Epithelial cell of esophagus (primary cell): ENCODE data around the gene NLRC5.

Experiments used
- DNase-seq: peaks from one replicate; pipeline ENCODE4 v3.0.0; 2010; ENCODE audit warnings: low read depth
- H3K4me3 ChIP-seq: 2 replicates; pipeline ENCODE4 v1.5.1; 2011; ENCODE audit warnings: mild to moderate bottlenecking, low read length, control low read depth
- TF ChIP-seq, protein P1 (sequence below): IDR thresholded peaks from 2 replicates; pipeline ENCODE4 v1.5.1; 2011; ENCODE audit warnings: low read depth, mild to moderate bottlenecking, low read length, control low read depth, inconsistent platforms; ENCODE audit not compliant: insufficient read depth; ENCODE audit errors: missing control alignments

The NLRC5 gene

DNA sequence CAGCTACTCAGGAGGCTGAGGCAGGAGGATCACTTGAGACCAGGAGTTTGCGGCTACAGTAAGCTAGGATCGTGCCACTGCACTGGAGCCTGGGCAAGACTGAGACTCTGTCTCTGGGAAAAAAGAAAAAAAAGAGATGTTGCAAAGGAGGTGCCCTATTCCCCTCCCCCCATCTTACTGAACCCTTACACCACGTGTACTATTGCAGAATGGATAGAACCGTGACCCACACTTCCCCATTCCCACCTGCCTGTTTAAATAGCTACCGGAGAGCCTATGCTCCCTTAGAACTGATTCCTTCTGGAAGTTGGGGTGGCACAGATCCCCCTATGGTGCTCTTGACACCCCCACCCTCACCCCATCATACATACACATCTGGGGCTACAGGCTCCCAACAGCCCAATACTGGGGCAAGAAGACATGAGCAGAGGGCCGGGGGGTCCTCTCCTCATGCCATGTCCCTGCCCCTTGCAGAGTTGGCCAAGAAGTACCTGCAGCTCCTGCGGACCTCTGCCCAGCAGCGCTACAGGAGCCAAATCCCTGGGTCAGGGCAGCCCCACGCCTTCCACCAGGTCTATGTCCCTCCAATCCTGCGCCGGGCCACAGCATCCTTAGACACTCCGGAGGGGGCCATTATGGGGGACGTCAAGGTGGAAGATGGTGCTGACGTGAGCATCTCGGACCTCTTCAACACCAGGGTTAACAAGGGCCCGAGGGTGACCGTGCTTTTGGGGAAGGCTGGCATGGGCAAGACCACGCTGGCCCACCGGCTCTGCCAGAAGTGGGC lies 35.7 kb downstream of the NLRC5 start:
- DNase-seq, result no peak
- TF ChIP-seq, protein P1, sequence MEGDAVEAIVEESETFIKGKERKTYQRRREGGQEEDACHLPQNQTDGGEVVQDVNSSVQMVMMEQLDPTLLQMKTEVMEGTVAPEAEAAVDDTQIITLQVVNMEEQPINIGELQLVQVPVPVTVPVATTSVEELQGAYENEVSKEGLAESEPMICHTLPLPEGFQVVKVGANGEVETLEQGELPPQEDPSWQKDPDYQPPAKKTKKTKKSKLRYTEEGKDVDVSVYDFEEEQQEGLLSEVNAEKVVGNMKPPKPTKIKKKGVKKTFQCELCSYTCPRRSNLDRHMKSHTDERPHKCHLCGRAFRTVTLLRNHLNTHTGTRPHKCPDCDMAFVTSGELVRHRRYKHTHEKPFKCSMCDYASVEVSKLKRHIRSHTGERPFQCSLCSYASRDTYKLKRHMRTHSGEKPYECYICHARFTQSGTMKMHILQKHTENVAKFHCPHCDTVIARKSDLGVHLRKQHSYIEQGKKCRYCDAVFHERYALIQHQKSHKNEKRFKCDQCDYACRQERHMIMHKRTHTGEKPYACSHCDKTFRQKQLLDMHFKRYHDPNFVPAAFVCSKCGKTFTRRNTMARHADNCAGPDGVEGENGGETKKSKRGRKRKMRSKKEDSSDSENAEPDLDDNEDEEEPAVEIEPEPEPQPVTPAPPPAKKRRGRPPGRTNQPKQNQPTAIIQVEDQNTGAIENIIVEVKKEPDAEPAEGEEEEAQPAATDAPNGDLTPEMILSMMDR, result no peak
- no peak overlapping the region for H3K4me3 ChIP-seq

DNA sequence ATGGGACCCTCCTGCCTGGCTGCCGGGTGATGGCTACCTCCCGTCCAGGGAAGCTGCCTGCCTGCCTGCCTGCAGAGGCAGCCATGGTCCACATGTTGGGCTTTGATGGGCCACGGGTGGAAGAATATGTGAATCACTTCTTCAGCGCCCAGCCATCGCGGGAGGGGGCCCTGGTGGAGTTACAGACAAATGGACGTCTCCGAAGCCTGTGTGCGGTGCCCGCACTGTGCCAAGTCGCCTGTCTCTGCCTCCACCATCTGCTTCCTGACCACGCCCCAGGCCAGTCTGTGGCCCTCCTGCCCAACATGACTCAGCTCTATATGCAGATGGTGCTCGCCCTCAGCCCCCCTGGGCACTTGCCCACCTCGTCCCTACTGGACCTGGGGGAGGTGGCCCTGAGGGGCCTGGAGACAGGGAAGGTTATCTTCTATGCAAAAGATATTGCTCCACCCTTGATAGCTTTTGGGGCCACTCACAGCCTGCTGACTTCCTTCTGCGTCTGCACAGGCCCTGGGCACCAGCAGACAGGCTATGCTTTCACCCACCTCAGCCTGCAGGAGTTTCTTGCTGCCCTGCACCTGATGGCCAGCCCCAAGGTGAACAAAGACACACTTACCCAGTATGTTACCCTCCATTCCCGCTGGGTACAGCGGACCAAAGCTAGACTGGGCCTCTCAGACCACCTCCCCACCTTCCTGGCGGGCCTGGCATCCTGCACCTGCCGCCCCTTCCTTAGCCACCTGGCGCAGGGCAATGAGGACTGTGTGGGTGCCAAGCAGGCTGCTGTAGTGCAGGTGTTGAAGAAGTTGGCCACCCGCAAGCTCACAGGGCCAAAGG lies 36.8 kb downstream of the NLRC5 start:
- DNase-seq, result no peak
- TF ChIP-seq, protein P1, result no peak

DNA sequence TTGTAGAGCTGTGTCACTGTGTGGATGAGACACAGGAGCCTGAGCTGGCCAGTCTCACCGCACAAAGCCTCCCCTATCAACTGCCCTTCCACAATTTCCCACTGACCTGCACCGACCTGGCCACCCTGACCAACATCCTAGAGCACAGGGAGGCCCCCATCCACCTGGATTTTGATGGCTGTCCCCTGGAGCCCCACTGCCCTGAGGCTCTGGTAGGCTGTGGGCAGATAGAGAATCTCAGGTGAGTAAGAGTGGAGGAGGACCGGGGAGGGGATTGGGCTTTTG lies 37.4 kb downstream of the NLRC5 start:
- no peak for DNase-seq
- H3K4me3 ChIP-seq, result no peak overlapping the region
- TF ChIP-seq, protein P1, result no peak

More for the DNA sequence above, 36.8 kb downstream of the NLRC5 start:
- no peak overlapping the region for H3K4me3 ChIP-seq

DNA sequence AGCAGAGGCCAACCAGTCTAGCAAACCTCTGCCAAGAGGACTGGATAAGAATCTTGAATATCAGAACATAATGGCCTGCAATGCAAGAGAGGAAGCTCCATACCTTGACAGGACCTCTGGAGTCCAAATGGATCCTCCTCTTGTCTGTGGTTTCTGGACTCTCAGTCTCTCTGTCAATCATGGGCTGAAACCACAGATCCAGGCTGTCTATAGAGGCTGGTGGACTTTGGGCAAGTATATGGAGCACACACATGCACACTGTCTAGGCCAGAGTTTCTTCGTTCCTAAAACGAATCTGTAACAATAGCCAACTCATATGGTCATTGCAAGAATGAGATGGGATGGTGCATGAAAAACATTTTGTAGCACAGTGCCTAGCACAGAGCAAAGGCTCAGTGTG lies 37.7 kb downstream of the NLRC5 start:
- TF ChIP-seq, protein P1, result no peak
- H3K4me3 ChIP-seq, result no peak overlapping the region
- no peak for DNase-seq

DNA sequence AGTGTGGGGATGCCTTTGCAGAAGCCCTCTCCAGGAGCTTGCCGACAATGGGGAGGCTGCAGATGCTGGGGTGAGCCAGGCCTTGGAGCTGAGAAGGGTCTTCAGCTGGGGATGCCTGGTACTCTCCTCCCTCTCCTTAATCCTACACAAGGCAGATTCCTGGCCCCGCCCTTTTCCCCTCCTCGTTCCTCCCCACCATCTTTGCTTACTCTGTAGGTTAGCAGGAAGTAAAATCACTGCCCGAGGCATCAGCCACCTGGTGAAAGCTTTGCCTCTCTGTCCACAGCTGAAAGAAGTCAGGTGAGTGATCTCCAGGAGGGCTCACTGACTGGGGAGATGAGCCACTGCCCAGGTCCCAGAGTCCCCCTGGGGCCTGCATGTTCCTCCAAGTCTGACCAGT lies 38.7 kb downstream of the NLRC5 start:
- no peak overlapping the region for H3K4me3 ChIP-seq
- TF ChIP-seq, protein P1, result no peak
- peak; percentile 62 for DNase-seq

DNA sequence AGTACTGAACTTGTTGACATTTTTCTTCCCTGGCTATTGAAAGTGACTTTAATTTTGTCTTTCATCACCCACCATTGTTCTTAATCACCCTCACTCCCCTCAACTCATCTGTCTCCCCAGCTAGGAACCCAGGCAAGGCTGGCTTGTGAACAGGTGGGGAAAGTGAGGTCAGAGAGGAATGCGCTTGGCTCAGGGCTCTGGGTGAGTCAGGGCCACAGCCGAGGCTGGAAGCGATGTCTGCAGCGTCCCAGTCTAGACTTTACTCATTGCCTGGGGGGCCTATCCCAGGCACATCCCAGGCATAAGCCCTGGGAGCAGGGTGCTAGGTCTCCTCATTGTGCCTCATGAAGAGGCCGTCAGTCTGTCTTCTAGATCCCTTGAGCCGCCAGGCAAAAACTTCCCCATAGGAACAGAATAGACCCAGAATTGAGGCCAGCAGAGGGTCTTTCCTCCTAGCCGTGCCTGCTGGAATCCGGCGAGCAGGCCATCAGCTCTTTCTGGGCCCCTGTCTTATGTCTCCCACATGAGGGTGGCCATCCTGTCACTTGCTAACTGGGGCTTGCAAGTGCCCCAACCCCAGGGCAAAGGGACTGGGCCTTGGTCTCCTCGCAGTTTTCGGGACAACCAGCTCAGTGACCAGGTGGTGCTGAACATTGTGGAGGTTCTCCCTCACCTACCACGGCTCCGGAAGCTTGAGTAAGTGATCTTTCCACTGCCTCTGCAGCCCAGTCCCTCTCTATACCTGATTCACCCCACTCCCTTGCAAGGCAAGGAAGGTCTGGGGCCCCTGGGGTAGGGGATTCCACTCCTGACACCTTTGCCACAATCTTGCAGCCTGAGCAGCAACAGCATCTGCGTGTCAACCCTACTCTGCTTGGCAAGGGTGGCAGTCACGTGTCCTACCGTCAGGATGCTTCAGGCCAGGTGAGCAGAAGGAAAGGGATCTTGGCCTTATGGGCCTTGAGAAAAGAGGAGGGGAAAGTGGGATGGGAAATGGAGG lies 40.1 kb downstream of the NLRC5 start:
- peak; percentile 89 for DNase-seq
- TF ChIP-seq, protein P1, result no peak
- no peak overlapping the region for H3K4me3 ChIP-seq
